Suprapubic skin (tissue), 3 donors: ENCODE results near the gene CLEC2D.

ENCODE experiments used
- CTCF ChIP-seq, 2 donors: fragments of 200-600 bp in 1 of 2; fragments of 450-650 bp in 1 of 2; sonication (generic) in 1 of 2; IDR thresholded peaks; one replicate each; pipeline ENCODE4 v1.5.1; 2016 to 2019; ENCODE audit warnings: antibody characterized with exemption in 2 of 2, mild to moderate bottlenecking in 1 of 2, moderate library complexity in 1 of 2
- POLR2AphosphoS5 ChIP-seq, 3 donors: sonication (generic); formaldehyde crosslinking; IDR thresholded peaks; one replicate each; pipeline ENCODE4 v1.6.1; 2017; ENCODE audit warnings: antibody characterized with exemption in 3 of 3

DNA sequence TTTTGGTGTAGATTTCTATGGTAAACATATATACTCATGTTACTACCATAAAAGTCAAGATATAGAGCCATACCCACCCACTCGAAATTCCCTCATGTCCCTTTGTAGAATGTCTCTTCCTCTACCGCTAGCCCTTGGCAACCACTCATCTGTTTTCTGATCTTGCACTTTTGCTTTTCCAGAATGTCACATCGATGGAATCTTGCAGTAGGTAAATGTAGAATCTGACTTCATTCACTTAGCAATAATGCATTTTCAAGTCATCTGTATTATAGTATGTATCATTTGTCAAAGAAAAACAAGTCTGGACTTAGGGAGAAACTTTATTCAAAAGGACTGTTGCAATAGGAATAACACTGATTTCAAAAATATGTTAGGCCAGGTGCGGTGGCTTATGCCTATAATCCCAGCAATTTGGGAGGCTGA, 19.3 kb upstream of the CLEC2D start:
- no peak for TF ChIP-seq CTCF (IDR thresholded peaks at IDR 0.05)
- no peak for TF ChIP-seq POLR2AphosphoS5 (IDR thresholded peaks at IDR 0.05)
